Measurements from ENCODE around the gene SPECC1L.

GRCh38 chr22:24361976-24362646 lies 91.5 kb downstream of the SPECC1L start:
- TF ChIP-seq CTCF (conservative IDR thresholded peaks at IDR 0.05; ENCODE audit: low read length): no peak
- no peak for TF ChIP-seq EZH2phosphoT487 (IDR thresholded peaks at IDR 0.05; ENCODE audit: borderline replicate concordance)

All from Loucy (cell line).